HFF-Myc (cell line): ENCODE results near the gene LYZL6.

Experiments
- DNase-seq: peaks from one replicate; pipeline ENCODE4 v3.0.0-alpha.2; 2011; ENCODE audit warnings: low read depth; ENCODE audit errors: extremely low read depth
- H3K4me3 ChIP-seq: replicated peaks from 2 replicates; pipeline ENCODE4 v1.5.1; 2011; ENCODE audit warnings: low read depth, mild to moderate bottlenecking, control low read depth, low read length
- TF ChIP-seq, protein P1 (sequence below): IDR thresholded peaks from 2 replicates; pipeline ENCODE4 v1.5.1; 2012; ENCODE audit warnings: mild to moderate bottlenecking, low read depth, low read length, control low read depth; ENCODE audit errors: missing control alignments

Gene LYZL6

DNA sequence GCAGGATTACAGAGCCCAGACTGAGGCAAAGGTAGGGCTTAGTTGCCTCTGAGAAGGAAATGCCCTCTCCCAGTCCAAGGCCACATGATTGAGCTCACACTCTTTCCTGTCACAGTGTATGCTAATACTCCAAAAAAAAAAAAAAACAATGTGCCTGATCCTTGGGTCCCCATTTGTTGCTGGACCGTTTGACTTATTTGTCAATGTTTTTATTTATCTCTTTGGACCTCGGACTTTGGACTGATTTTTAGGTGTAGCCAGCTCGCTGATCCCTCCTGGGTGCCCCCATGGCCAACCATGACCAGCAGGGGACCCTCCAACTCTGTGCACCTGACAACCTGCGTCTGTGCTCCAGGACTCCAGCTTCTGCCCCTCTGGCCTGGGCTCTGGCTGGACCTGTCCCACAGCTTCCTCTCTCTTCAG, 38.4 kb upstream of the LYZL6 start:
- DNase-seq = no peak
- no peak overlapping the region for H3K4me3 ChIP-seq
- TF ChIP-seq, protein P1, sequence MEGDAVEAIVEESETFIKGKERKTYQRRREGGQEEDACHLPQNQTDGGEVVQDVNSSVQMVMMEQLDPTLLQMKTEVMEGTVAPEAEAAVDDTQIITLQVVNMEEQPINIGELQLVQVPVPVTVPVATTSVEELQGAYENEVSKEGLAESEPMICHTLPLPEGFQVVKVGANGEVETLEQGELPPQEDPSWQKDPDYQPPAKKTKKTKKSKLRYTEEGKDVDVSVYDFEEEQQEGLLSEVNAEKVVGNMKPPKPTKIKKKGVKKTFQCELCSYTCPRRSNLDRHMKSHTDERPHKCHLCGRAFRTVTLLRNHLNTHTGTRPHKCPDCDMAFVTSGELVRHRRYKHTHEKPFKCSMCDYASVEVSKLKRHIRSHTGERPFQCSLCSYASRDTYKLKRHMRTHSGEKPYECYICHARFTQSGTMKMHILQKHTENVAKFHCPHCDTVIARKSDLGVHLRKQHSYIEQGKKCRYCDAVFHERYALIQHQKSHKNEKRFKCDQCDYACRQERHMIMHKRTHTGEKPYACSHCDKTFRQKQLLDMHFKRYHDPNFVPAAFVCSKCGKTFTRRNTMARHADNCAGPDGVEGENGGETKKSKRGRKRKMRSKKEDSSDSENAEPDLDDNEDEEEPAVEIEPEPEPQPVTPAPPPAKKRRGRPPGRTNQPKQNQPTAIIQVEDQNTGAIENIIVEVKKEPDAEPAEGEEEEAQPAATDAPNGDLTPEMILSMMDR = no peak

DNA sequence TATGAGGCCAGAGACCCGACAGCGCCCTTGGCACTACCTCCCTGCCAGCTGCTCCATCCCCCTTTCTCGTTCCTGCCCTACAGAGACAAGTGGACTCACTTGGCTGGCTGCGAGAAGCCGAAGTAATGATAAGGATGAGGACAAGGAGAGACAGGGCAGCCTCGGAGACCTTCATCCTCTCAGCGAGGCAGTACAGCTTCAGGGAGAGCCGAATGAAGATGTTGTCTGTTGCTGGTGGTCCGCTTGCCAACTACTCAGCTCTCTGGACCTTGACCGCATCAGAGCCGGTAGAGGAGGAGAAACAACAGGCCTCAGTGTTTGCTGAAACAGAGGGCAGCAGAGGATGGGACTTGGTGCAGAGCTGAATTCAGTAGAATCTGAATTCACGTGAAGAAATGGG, 37.7 kb upstream of the LYZL6 start, which contains the start of gene CCL16:
Gene CCL16, minus strand, starts transcription at position 252 of the 400 bp plus-strand sequence. Its CDS starts 77 bp downstream, at position 175.
- no peak for DNase-seq
- H3K4me3 ChIP-seq = no peak within 1 kb of the TSS
- TF ChIP-seq, protein P1 = no peak

DNA sequence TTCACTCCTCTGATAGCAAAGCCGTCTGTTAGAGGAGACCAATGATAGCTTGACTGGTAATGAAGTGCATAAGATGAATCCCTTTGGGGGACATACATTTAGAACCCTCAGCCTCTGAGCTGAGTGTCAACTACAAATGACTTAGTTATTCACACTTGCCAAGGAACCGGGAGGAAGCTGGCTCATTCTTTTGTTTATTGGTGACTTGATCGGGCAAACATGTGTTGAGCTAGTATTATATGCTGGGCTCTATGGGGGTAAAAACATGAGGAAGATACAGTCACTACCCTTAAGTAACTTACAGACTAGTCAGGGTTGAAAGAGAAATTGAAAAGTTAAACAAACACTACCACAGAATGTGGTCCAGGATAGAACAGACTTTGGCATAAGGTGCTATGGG, 34.8 kb upstream of the LYZL6 start:
- H3K4me3 ChIP-seq = no peak overlapping the region
- no peak for DNase-seq
- TF ChIP-seq, protein P1 = no peak

DNA sequence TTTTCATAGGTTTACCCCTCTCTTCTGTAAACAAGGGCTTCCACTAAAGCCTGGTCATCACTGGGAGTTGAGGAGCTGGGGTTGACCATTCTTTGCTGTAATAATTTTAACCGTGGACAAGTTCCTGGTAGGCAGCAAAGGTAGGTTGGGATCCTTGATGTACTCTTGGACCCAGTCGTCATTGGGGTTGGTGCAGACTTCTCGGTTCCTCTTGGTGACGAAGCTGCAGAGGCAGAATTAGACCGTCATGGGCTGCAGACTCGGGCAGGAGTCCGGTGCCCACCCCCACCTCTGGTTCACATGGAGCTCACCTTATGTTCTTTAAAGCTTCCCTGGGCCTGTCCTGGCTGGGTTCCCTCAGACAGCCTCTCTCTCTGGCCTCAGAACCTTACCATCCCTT, 34.0 kb upstream of the LYZL6 start:
- TF ChIP-seq, protein P1 = no peak
- H3K4me3 ChIP-seq = no peak overlapping the region
- DNase-seq = no peak

DNA sequence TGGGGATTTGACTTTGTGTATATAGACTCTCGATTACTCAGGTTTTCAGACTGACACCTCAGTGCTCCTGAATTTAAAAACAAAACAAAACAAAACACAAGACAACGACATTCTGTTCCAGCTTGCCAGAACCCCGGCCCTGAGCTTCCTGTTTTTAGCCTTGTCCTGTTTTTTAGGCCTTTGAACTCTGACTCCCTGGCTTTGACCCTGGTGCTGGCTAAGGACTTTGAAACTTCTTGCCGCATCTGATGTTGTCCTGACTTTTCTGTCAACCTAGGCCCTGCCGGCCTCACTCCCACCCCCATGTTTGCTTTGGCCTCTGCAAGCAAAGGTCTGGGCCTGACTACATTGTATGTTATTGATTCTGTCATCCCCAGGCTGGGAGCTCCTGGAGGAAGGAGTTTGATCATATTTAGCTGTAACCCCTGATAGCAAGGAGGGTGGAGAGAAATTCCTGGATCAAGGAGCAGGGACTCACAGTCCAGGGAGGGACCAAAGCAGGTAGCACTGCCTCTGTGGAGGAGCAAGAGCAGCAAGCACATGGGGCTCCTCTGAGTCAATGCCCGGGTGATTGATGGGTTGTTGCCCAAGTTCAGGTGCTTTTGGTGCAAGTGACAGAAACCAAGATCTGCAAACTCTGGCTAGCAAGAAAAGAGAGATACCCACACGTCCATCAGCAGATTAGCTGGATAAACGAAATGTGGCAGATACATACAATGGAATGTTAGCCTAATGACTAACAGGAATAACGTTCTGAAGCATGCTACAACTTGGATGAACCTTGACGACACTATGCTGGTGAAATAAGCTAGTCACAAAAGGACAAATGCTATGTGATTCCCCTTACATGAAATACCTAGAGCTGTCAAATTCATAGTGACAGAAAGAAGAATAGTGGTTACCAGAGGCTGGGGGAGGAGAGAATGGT, 30.1 kb upstream of the LYZL6 start:
- no peak overlapping the region for H3K4me3 ChIP-seq
- DNase-seq = no peak
- TF ChIP-seq, protein P1 = no peak

DNA sequence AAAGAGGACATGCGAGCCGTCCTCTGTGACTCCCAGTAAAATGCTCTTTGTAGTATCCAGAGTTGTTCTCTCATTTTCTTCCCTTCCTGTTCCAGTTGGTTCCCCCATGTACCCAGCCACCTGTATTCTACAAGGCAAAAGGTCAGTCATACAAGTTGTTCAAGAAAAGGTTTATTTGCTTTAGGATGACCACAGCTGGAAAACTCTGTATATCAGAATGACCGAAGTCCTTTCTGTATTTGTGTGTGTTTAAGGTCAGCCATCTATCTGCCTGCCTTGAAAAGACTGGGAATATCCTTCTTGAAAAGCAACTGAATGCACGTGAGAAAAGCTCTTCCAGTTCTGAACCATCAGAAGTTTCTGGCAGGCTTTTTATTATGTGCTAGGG, 29.4 kb upstream of the LYZL6 start:
- DNase-seq = no peak
- H3K4me3 ChIP-seq = no peak overlapping the region
- TF ChIP-seq, protein P1 = no peak
